Measurements from ENCODE around the gene CACNA1C.
A peak's percentile ranks its signal among the peaks of the same experiment; 100 is the strongest.
"Not testable (repeated sequence)": the region's sequence is repeated elsewhere in the genome, so short reads cannot be mapped to it uniquely, and the experiment has no call there.

The CACNA1C gene

DNA sequence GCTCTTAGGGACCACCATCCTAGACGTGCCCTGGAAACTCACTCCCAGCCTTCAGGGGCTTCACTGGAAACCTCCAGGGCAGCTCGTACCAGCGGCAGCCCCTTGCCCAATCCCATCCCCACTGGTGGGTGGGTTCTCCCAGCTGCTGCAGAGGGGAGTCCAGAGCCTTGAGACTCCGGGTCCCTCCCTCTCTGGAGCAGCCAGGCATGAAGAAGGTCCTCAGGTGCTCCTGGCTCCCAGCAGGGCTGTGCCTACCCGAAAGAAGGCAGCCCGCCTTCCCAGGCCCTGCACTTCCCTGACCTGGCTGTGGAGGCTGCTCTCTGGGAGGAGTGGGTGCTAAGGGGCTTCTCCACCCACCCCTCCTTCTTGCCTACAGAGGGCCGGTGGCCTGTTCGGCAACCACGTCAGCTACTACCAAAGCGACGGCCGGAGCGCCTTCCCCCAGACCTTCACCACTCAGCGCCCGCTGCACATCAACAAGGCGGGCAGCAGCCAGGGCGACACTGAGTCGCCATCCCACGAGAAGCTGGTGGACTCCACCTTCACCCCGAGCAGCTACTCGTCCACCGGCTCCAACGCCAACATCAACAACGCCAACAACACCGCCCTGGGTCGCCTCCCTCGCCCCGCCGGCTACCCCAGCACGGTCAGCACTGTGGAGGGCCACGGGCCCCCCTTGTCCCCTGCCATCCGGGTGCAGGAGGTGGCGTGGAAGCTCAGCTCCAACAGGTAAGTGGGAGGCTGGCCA lies 626.5 kb downstream of the CACNA1C start:
- no peak for DNase-seq

DNA sequence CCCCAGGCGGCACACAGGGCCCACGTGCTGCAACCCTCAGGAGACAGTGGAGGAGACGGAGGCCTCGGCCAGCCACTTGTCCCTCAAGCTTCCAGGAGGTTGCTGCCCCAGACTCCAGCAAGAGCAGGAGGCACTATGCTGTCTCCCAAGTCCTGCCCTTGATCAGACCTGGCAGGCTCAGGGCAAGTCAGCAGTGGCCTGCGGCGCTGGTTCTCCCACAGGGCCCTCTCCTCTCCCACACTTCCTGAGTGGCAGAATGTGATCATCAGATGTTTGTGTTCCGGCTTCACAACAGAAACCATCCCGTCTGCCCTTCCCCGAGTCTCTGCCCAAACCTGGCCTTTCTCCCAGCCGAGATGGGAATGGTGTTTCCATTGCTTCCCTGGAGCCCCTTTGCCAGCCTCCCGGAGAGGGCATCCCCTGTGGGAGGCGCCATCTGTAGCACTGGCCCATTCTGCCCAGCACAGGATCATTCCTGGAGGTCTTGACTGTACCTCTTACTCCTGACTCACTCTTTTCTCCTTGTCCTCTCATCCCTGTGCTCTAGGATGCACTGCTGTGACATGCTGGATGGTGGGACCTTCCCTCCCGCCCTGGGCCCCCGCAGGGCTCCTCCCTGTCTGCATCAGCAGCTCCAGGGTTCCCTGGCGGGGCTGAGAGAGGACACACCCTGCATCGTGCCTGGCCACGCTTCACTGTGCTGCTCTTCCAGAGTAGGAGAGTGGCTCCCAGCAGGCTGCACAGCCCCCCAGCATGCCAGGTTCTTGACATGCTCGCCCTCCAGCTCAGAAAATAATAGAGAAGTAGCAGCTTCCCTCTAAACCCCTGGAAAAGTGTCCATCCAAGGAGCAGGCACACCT lies 627.3 kb downstream of the CACNA1C start:
- DNase-seq: no peak

DNA sequence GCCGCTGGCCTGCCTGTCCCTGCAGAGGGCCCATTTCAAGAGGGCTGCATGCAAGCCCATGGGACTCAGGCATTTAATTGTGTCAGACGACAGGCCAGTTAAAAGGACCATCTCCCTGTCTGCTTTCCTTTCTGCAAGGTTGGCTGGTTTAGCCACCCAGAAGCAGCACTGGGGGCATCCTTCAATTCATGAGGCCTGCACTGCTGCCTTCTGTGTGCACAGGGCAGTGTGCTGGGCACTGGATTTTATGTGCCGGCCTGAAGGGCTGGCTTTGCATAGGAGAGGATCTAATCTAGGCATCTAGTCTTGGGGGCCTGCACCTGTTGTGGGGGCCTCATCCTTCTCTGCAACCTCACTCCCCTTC lies 627.9 kb downstream of the CACNA1C start:
- DNase-seq: no peak

DNA sequence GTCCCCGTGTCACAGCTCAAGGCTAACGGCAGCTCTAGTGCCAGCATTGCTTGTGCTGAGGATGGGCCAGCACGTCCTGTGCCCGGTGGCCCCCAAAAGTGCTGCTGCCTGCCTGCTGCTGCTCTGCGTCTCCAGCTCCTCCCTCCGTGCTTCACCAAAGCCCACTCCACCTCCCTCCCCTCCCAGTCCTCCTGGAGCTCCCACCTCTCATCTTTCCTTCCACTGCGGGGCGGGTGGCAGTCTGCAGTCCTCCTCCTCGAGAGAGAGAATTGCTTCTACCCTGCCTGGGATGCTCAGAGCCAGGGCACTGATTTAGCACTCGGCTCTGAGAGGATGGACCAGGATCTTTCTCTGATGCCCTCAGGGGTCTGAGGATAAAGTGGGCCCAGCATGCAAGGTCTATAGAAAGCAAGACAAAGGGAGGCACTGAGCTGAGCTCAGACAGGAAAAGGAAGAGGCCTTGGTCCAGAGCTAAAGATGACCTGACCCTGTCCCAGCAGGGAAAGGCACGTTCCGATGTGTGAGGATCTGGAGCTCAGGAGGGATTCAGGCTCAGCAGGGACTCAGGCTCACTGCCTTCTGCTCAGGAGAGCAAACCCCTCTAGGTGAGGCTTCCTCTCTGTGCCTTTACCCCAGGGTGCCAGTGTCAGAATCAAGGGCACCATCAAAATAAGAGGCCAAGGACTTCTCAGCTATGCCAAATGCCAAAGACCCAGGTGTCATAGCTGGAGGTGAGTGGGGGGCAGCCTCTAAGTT lies 628.8 kb downstream of the CACNA1C start:
- peak in 10 of 58 donors; percentile 8 to 63 (median 20) for DNase-seq

DNA sequence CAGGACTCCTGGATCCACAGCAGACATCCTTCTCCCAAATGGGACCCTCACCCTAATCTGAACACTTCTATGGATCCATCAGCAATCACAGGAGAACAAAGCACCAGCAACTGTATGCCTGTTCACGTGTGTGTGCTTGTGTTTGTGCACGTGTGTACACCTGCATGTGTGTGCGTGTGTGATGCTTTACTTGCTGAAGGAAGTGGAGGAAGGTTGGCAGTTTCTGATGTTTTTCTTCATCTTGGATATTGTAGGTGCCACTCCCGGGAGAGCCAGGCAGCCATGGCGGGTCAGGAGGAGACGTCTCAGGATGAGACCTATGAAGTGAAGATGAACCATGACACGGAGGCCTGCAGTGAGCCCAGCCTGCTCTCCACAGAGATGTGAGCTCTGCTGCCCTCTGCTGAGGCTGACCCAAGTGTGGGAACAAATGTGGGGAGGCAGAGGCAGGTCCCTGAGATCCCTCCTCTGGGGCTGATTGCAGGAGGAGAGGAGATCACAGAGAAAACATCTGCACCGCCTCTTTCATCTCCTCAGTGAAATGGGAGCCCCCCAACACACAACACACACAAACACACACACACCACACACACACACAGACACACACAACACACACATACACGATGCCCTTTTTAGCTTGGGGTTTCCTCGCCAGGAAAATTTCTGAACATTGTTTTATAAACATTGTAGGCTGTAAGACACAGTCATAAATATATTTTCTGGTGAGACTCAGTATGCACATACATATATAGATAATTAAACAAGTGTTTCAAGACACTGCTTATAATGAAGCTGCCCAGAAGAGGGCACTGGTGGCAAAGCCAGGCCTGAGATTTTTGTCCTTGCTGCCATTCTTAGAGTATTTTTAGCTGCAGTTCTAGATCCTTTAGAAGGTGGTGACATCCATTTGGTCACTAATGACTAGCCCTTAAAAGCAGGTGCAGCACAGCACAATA lies 629.8 kb downstream of the CACNA1C start:
- DNase-seq: peak in 4 of 58 donors; percentile 3 to 9 (median 8)

DNA sequence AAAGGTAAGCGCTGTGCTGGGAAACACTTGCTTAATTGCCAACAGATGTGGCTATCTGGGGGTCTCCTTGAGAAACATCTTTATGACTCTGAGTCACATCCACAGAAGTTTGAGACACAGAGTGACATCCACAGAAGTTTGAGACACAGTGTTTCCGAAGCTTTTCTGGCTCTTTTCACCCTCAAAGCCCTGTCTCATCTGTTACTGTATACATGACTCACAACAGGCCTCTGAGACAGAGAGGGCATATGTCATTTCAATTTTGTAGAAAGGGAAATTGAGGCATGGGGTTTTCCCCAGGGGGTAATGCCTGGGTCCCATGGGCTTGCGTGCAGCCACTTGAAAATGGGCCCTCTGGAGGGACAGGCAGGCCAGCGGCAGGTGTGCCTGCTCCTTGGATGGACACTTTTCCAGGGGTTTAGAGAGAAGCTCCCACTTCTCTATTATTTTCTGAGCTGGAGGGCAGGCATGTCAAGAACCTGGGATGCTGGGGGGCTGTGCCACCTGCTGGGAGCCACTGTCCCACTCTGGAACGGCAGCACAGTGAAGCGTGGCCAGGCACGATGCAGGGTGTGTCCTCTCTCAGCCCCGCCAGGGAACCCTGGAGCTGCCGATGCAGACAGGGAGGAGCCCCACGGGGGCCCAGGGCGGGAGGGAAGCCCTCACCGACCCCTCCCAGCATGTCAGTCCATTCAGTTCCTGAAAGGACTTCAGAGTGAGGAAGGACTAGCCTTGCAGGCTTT lies 630.7 kb downstream of the CACNA1C start:
- DNase-seq: no peak

DNA sequence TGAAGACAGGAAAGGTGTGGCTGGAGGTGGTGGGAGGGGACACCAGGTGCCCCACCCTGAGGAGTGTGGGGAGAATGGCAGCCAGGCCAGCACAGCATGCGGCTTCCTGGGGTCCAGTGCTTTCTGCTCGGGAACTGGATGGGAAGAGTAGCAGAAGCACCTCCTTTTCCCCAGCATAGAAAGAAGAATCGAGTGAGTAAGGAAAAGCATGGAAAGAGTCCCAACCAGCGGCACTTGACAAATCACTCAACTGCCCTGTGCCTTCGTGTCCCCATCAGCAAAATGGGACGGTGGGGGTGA lies 631.2 kb downstream of the CACNA1C start:
- DNase-seq: not testable (repeated sequence)

DNA sequence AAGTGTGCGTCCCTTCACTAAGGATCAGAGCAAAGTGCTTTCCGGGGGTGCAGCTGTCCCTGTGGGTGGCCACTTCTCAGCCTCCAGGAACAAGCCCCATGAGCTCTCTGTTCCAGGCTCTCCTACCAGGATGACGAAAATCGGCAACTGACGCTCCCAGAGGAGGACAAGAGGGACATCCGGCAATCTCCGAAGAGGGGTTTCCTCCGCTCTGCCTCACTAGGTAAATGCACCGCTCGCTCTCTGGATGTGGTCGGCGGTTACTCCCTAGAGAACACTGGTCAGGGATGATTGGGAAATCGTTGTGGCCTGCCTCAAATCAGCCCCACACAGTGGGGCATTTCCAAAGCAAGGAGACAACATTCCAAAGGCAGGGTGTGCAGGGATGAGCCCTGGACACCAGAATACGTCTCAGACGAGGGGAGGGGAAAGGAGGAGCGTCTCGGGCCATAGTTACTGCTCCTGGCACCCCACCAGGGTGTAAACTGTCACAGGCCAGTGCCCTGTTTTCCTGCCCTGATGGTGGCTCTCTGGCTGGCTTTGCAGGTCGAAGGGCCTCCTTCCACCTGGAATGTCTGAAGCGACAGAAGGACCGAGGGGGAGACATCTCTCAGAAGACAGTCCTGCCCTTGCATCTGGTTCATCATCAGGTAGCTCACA lies 633.0 kb downstream of the CACNA1C start:
- DNase-seq: not testable (repeated sequence)

DNA sequence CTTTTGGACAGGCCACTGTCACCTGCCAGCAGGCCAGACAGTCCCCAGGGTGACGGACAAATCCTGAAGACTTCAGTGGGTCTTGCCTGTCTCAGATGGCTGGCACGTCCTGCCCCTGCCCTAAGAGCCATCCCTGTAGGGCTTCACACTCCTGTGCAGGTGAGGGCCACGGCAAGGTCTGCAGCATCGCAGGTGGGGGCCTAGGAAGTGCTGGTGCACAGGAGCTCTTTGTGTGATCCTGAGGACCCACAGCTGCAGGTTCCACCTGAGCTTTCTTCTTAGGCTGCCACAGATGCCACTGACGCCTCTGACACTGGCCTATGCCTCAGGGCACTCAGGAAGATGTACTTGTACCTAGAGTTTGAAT lies 633.5 kb downstream of the CACNA1C start:
- DNase-seq: no peak

DNA sequence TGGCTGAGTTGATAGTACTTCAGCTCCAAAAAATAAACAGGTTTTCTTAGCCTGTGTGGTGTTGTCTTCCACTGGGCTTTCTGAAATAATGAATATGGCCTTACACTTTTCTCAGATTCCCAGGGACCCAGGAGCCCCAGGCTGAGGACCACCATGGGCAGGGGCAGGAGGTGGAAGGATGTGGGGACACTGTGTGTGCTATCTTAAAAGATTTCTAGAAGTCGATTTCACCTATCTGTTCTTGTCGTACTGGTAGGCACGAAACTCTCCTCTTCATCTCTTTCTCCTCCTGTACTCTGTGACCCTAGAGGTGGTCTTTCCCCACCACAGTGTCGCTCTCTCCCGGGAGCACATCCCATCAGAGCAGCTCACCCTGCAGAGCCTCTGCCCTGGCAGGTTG lies 634.3 kb downstream of the CACNA1C start:
- no peak for DNase-seq

DNA sequence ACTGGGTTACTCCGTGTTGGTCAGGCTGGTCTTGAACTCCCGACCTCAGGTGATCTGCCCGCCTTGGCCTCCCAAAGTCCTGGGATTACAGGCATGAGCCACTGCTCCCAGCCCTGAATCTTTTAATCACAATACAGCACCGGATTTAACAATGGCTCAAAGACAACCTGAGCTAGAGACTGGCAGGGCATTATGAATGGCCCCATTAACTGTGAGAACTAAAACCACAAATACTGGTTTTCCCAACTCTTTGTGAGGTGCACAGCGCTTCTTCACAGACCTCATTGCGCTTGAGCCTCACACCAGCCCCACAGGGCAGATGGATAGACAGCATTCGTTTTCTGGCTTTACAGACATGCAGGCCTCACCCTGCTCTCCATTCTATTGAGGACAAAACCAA lies 634.9 kb downstream of the CACNA1C start:
- no peak for DNase-seq

DNA sequence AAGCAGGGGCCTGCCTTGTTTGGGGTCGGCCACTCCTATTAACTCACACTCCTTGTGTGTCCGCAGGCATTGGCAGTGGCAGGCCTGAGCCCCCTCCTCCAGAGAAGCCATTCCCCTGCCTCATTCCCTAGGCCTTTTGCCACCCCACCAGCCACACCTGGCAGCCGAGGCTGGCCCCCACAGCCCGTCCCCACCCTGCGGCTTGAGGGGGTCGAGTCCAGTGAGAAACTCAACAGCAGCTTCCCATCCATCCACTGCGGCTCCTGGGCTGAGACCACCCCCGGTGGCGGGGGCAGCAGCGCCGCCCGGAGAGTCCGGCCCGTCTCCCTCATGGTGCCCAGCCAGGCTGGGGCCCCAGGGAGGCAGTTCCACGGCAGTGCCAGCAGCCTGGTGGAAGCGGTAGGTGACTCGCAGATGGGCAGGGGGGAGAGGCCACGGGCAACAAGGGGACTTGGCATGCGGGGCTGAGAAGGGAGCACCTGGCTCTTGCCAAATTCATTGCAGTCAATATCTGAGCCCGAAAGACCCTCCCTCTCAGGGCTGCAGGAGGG lies 635.7 kb downstream of the CACNA1C start:
- no peak for DNase-seq

DNA sequence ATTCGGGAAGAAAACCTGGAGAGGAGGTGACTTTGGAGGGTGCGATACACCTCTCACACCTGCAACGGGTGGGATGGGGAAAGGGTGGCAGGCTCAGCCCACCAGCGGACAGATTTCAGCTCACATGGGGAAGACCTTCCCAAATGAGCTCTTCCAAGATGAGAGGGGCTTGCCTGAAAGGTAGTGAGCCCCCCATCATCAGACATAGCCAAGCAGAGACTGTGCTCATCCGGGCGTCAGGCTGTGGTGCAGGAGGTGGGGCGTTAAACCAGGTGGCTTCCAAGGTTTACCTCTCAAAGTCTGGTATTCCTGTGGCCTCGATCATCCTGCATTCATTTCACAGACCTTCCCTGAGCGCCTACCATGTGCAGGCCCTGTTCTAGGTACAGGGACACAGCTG lies 636.6 kb downstream of the CACNA1C start:
- DNase-seq: no peak

DNA sequence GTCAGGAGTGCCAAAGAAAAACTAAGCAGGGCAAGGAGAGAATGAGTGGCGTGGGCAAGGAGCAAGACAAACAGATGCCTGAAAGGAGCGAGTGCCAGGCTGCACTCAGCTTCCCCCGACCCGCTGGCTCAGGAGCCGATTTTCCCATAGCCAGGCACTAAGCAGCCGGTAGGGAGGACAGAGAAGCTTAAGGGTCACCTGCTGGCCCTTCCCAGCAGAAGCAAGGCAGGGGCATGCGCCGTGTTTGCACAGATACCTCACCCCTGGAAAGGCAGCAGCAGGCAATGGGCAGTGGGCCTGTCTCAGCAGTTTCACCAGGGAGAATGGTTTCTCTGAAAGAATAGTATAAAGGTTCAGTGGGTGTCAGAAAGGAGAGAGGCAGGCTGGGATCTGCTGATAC lies 637.1 kb downstream of the CACNA1C start:
- no peak for DNase-seq

DNA sequence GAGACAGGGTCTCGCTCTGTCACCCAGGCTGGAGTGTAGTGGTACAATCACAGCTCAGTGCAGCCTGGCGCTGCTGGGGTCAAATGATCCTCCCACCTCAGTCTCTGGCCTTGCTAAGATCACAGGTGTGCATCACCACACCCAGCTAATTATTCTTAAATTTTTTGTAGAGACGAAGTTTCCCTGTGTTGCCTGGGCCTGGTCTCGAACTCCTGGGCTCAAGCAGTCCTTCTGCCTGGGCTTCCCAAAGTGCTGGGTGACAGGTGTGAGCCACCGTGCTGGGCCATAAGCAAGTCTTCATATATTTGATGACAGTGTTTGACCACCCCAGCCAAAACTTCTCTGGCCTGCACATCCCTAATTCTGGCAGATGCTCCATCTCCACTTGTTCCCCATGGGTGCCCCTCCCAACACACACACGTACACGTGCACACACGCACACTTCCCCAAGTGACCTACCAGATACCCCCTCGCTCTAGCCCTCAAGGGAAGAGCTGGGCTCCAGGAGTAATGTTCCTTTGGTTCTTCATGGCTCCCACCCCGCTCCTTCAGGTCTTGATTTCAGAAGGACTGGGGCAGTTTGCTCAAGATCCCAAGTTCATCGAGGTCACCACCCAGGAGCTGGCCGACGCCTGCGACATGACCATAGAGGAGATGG lies 637.7 kb downstream of the CACNA1C start:
- no peak for DNase-seq

DNA sequence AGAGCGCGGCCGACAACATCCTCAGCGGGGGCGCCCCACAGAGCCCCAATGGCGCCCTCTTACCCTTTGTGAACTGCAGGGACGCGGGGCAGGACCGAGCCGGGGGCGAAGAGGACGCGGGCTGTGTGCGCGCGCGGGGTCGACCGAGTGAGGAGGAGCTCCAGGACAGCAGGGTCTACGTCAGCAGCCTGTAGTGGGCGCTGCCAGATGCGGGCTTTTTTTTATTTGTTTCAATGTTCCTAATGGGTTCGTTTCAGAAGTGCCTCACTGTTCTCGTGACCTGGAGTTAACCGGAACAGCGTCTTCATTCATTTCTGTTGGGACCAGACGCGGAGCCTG lies 638.2 kb downstream of the CACNA1C start:
- no peak for DNase-seq

DNA sequence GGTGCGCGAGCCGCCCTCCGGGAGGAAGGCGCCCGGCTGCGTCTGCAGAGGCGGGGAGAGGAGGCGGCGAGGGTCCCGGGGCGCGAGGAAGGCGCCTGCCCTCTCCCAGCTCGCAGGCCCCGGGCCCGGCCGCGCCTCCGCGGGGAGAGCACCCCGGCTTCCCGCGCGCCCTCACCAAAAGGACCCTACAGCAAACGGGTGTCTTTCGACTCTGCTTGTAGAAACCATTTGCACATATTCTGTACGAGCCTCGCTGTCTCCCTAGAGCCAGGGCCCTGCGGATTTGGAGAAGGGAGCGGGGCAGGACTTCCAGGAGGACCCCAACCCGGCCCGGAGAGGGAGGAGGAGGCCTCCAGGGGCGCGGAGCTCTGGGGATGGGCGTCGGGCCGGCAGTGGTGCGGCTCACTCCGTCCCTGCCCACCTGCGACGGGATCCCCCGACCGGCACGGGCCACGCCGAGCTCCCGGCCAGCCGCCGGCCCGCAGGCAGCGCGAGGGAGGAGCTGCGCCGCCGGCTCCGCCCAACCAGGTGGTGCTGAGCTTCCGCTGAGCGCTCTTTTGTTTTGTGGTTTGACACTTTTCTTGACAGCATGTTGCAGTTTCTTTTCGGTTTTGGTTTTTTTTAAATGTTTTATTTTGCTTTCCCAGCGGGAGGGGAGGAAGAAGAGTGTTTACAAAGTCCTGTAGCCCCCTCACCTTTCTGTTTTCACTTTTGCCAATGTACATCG lies 638.7 kb downstream of the CACNA1C start:
- DNase-seq: no peak

DNA sequence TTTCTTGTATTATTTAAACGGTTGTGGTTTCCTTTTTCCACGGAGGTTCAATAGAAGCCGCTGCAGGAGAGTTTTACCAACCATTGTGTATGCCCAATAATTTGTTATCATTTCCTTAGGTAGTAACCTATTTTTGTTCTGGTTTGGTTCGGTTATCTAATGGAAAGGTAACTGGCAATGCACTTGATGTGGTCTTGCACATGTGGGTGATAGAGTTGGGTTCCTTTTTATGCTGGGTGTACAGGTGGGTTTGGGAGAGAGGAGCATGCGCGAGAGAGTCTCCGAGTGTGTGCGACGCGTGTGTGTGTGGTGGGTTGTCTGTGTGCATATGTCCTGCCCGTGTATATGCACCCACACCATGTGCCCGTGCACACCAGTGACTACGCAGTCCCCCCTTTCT lies 639.3 kb downstream of the CACNA1C start:
- DNase-seq: no peak

All from anterior cingulate cortex (tissue), 58 donors.